Transverse colon (tissue), 4 donors: ENCODE measurements around the gene SEPTIN6.

Experiments used
- CTCF ChIP-seq, 5 experiments: fragments of 200-600 bp in 3 of 5; fragments of 450-650 bp in 2 of 5; sonication (generic) in 3 of 5; IDR thresholded peaks; 1 replicate in 2 of 5; 2 replicates in 3 of 5; pipeline ENCODE4 v1.5.1; 2016 to 2017; ENCODE audit warnings: antibody characterized with exemption in 5 of 5, inconsistent platforms in 3 of 5, mild to moderate bottlenecking in 2 of 5, moderate library complexity in 1 of 5
- EP300 ChIP-seq: sonication (generic); formaldehyde crosslinking; IDR thresholded peaks from one replicate; pipeline ENCODE4 v1.6.1; 2017; ENCODE audit warnings: antibody characterized with exemption, low read depth
- POLR2A ChIP-seq: fragments of 450-650 bp; IDR thresholded peaks from one replicate; pipeline ENCODE4 v1.6.1; 2016; ENCODE audit warnings: antibody characterized with exemption, mild to moderate bottlenecking, moderate library complexity
- POLR2AphosphoS5 ChIP-seq, 3 donors: sonication (generic); formaldehyde crosslinking; IDR thresholded peaks; one replicate each; pipeline ENCODE4 v1.6.1; 2016; ENCODE audit warnings: antibody characterized with exemption in 3 of 3

- TF ChIP-seq CTCF (IDR thresholded peaks at IDR 0.05) = no peak
- TF ChIP-seq POLR2AphosphoS5 (IDR thresholded peaks at IDR 0.05) = no peak
- no peak for TF ChIP-seq POLR2A
- TF ChIP-seq EP300 = no peak
Observed at GRCh38 chrX:119694601-119695534, 1.9 kb upstream of the SEPTIN6 start.
